Trophoblast cell (in vitro differentiated cells and primary cell): ENCODE results near the gene WNK2.

ENCODE experiments used
- DNase-seq, 2 donors: peaks; one replicate each; pipeline ENCODE4 v3.0.0-alpha.2; 2016
- H2AFZ ChIP-seq: 2 replicates; pipeline ENCODE4 v1.6.1; 2013; ENCODE audit warnings: low read length, moderate library complexity, mild to moderate bottlenecking; ENCODE audit not compliant: insufficient read depth, poor library complexity
- H2AK5ac ChIP-seq: 2 replicates; pipeline ENCODE4 v1.6.1; 2013; ENCODE audit warnings: mild to moderate bottlenecking, low read length
- H2BK120ac ChIP-seq: 2 replicates; pipeline ENCODE4 v1.6.1; 2013; ENCODE audit warnings: low read length, mild to moderate bottlenecking, moderate library complexity; ENCODE audit not compliant: insufficient read depth, poor library complexity
- H2BK12ac ChIP-seq: 2 replicates; pipeline ENCODE4 v1.6.1; 2013; ENCODE audit warnings: mild to moderate bottlenecking, low read length, moderate library complexity
- H2BK5ac ChIP-seq: 2 replicates; pipeline ENCODE4 v1.6.1; 2013; ENCODE audit warnings: low read length, low read depth, moderate library complexity, mild to moderate bottlenecking; ENCODE audit not compliant: poor library complexity
- H3K14ac ChIP-seq: 2 replicates; pipeline ENCODE4 v1.6.1; 2013; ENCODE audit warnings: mild to moderate bottlenecking, low read length
- H3K18ac ChIP-seq: 2 replicates; pipeline ENCODE4 v1.6.1; 2013; ENCODE audit warnings: mild to moderate bottlenecking, low read length
- H3K23ac ChIP-seq: 2 replicates; pipeline ENCODE4 v1.6.1; 2013; ENCODE audit warnings: low read length
- H3K27ac ChIP-seq: 2 replicates; pipeline ENCODE4 v1.5.1; 2013; ENCODE audit warnings: low read depth, mild to moderate bottlenecking, inconsistent platforms, low read length, moderate library complexity
- H3K27me3 ChIP-seq: 2 replicates; pipeline ENCODE4 v1.6.1; 2013; ENCODE audit warnings: inconsistent platforms, mild to moderate bottlenecking, low read length, moderate library complexity; ENCODE audit not compliant: insufficient read depth
- H3K36me3 ChIP-seq, 2 experiments: 1 replicate in 1 of 2; 2 replicates in 1 of 2; pipeline ENCODE4 v1.6.1; 2013; ENCODE audit warnings: low read length in 2 of 2, mild to moderate bottlenecking in 2 of 2, moderate library complexity in 1 of 2; ENCODE audit not compliant: insufficient read depth in 2 of 2, control insufficient read depth in 1 of 2
- H3K4ac ChIP-seq: 2 replicates; pipeline ENCODE4 v1.6.1; 2013; ENCODE audit warnings: low read depth, mild to moderate bottlenecking, low read length, moderate library complexity
- H3K4me1 ChIP-seq, 2 experiments: 1 replicate in 1 of 2; 2 replicates in 1 of 2; pipeline ENCODE4 v1.6.1; 2013; ENCODE audit warnings: low read length in 2 of 2, mild to moderate bottlenecking in 2 of 2, moderate library complexity in 1 of 2; ENCODE audit not compliant: insufficient read depth in 2 of 2, control insufficient read depth in 1 of 2
- H3K4me2 ChIP-seq: 2 replicates; pipeline ENCODE4 v1.6.1; 2013; ENCODE audit warnings: inconsistent platforms, mild to moderate bottlenecking, low read length, moderate library complexity
- H3K4me3 ChIP-seq: 2 replicates; pipeline ENCODE4 v1.5.1; 2013; ENCODE audit warnings: mild to moderate bottlenecking, low read depth, low read length, inconsistent platforms
- H3K79me1 ChIP-seq: one replicate; pipeline ENCODE4 v1.6.1; 2013; ENCODE audit warnings: low read length
- H3K79me2 ChIP-seq: 2 replicates; pipeline ENCODE4 v1.6.1; 2013; ENCODE audit warnings: low read length, mild to moderate bottlenecking; ENCODE audit not compliant: control insufficient read depth, insufficient read depth, poor library complexity
- H3K9ac ChIP-seq: 2 replicates; pipeline ENCODE4 v1.6.1; 2013; ENCODE audit warnings: mild to moderate bottlenecking, low read length
- H3K9me3 ChIP-seq: 2 replicates; pipeline ENCODE4 v1.6.1; 2013; ENCODE audit warnings: low read depth, mild to moderate bottlenecking, control low read depth, inconsistent platforms, low read length; ENCODE audit not compliant: insufficient read depth
- H4K12ac ChIP-seq: 2 replicates; pipeline ENCODE4 v1.6.1; 2013; ENCODE audit warnings: low read depth, mild to moderate bottlenecking, low read length, moderate library complexity
- H4K8ac ChIP-seq: 2 replicates; pipeline ENCODE4 v1.6.1; 2013; ENCODE audit warnings: low read depth, mild to moderate bottlenecking, low read length, moderate library complexity
- H4K91ac ChIP-seq: one replicate; pipeline ENCODE4 v1.6.1; 2013; ENCODE audit warnings: low read depth, mild to moderate bottlenecking, low read length, moderate library complexity
- WGBS: extraction: QIAGEN DNeasy Blood & Tissue Kit; methylation state at CpG from one replicate; pipeline ENCODE4 v1.1.7; 2013; ENCODE audit warnings: missing lambda C conversion rate; ENCODE audit not compliant: insufficient read length, insufficient coverage; ENCODE audit errors: extremely low coverage; 5-methylcytosine and 5-hydroxymethylcytosine counted together

Gene WNK2

GRCh38 chr9:93225892-93226291 is 42.0 kb downstream of the WNK2 start:
- Histone ChIP-seq H3K9me3 (no peaks in the 10 kb centered on the region), H3K27ac (no peak overlapping the region), H2BK5ac (no peak overlapping the region), H2BK120ac (no peak overlapping the region), H3K4me2 (no peak overlapping the region), H2BK12ac (no peak overlapping the region), H3K27me3 (no peaks in the 10 kb centered on the region), H3K4me3 (no peak overlapping the region), H3K4me1 (peaks cover 3% of the 10 kb centered on the region in 2 experiments), H2AK5ac (no peak overlapping the region), H4K12ac (no peak overlapping the region), H3K18ac (no peak overlapping the region), H3K79me1 (no peaks in the 10 kb centered on the region), H3K9ac (no peak overlapping the region), H3K4ac (no peak overlapping the region), H3K14ac (no peak overlapping the region), H2AFZ (no peak overlapping the region), H4K8ac (no peak overlapping the region), H3K23ac (no peak overlapping the region), H3K79me2 (no peaks in the 10 kb centered on the region), H4K91ac (no peak overlapping the region), H3K36me3 (no peaks in the 10 kb centered on the region)
- DNase-seq = no peak
- WGBS = no CpG with 5 or more reads among the region's 9 CpGs

GRCh38 chr9:93226819-93227218 is 42.9 kb downstream of the WNK2 start:
- Histone ChIP-seq H2BK5ac (no peak overlapping the region), H2AK5ac (no peak overlapping the region), H3K36me3 (no peaks in the 10 kb centered on the region), H3K4me1 (peaks cover 3% of the 10 kb centered on the region in 2 experiments), H3K79me1 (no peaks in the 10 kb centered on the region), H3K27me3 (no peaks in the 10 kb centered on the region), H3K4me3 (no peak overlapping the region), H3K14ac (no peak overlapping the region), H2AFZ (no peak overlapping the region), H2BK120ac (no peak overlapping the region), H3K4me2 (no peak overlapping the region), H3K9me3 (peaks cover 4% of the 10 kb centered on the region), H3K4ac (no peak overlapping the region), H3K23ac (no peak overlapping the region), H3K9ac (no peak overlapping the region), H4K12ac (no peak overlapping the region), H3K27ac (no peak overlapping the region), H4K91ac (no peak overlapping the region), H3K79me2 (no peaks in the 10 kb centered on the region), H4K8ac (no peak overlapping the region), H2BK12ac (no peak overlapping the region), H3K18ac (no peak overlapping the region)
- DNase-seq = no peak
- no CpG with 5 or more reads among the region's 5 CpGs for WGBS

- Histone ChIP-seq H3K9me3 (peaks cover 4% of the 10 kb centered on the region), H4K12ac (no peak overlapping the region), H3K4me3 (no peak overlapping the region), H3K36me3 (no peaks in the 10 kb centered on the region), H3K9ac (no peak overlapping the region), H2BK12ac (no peak overlapping the region), H3K27ac (no peak overlapping the region), H2AK5ac (no peak overlapping the region), H3K4me2 (no peak overlapping the region), H2BK120ac (no peak overlapping the region), H3K4me1 (peaks cover 3% of the 10 kb centered on the region in 2 experiments), H3K4ac (no peak overlapping the region), H4K91ac (no peak overlapping the region), H2AFZ (no peak overlapping the region), H3K79me1 (no peaks in the 10 kb centered on the region), H3K18ac (no peak overlapping the region), H3K79me2 (no peaks in the 10 kb centered on the region), H3K23ac (no peak overlapping the region), H3K14ac (no peak overlapping the region), H2BK5ac (no peak overlapping the region), H3K27me3 (no peaks in the 10 kb centered on the region), H4K8ac (no peak overlapping the region)
- WGBS = no CpG with 5 or more reads among the region's 7 CpGs
- no peak for DNase-seq
Measured at GRCh38 chr9:93228030-93228429, 44.1 kb downstream of the WNK2 start.

- no peak overlapping the region for H3K4me2 ChIP-seq
- H3K14ac ChIP-seq = no peak overlapping the region
- H3K36me3 ChIP-seq = no peaks in the 10 kb centered on the region
- no peaks in the 10 kb centered on the region for H3K27me3 ChIP-seq
- no peak overlapping the region for H2BK5ac ChIP-seq
- H3K9me3 ChIP-seq = peaks cover 4% of the 10 kb centered on the region
- H2AK5ac ChIP-seq = no peak overlapping the region
- no peaks in the 10 kb centered on the region for H3K79me1 ChIP-seq
- no CpG with 5 or more reads among the region's 8 CpGs for WGBS
- no peak for DNase-seq
- no peak overlapping the region for H2BK12ac ChIP-seq
- H4K12ac ChIP-seq = no peak overlapping the region
- no peak overlapping the region for H2BK120ac ChIP-seq
- peaks cover under 1 to 2% of the 10 kb centered on the region in 2 experiments for H3K4me1 ChIP-seq
- H3K23ac ChIP-seq = no peak overlapping the region
- H3K9ac ChIP-seq = no peak overlapping the region
- H4K91ac ChIP-seq = no peak overlapping the region
- no peak overlapping the region for H3K4ac ChIP-seq
- H4K8ac ChIP-seq = no peak overlapping the region
- no peak overlapping the region for H3K4me3 ChIP-seq
- no peak overlapping the region for H3K18ac ChIP-seq
- H3K79me2 ChIP-seq = no peaks in the 10 kb centered on the region
- no peak overlapping the region for H2AFZ ChIP-seq
- no peak overlapping the region for H3K27ac ChIP-seq
Measured at GRCh38 chr9:93228453-93228852, 44.5 kb downstream of the WNK2 start.
